ENCODE data around the gene ECT2L. TPM values are rescaled to one million over a fixed set of nuclear protein-coding genes. Genes with fewer than 3 reads are reported as not detected.

ECT2L gene
- total and polyA plus RNA-seq, 2 experiments from 2014 or later, result not detected

- Histone ChIP-seq H3K36me3 (no peaks in the 10 kb centered on the region), H3K27ac (no peak overlapping the region), H3K4me3 (no peak overlapping the region), H3K9me3 (ENCODE audit: low read depth) (no peaks in the 10 kb centered on the region), H3K27me3 (no peaks in the 10 kb centered on the region), H3K4me1 (ENCODE audit: low read depth) (no peaks in the 10 kb centered on the region)
- DNase-seq (ENCODE audit: low read depth in 1 of 2, low spot score in 1 of 2), result peak in 1 of 2 donors; percentile 27
- TF ChIP-seq CTCF (IDR thresholded peaks at IDR 0.05; ENCODE audit: low read depth, low read length), result no peak
These were observed 157.6 kb downstream of the ECT2L start for GRCh38 chr6:138953451-138953850.

Other genes with a start within 250 kb of the ECT2L start
- gene CCDC28A, start 22.3 kb upstream of the ECT2L start, total RNA-seq, result 6.3 and 6.4 TPM in 2 replicates
- gene CCDC28A, start 22.3 kb upstream of the ECT2L start, polyA plus RNA-seq, result 15.2 and 17.9 TPM in 2 replicates
- gene REPS1, start 192.2 kb downstream of the ECT2L start, total RNA-seq, result 43.9 and 49.5 TPM in 2 replicates
- 30.5 and 43.2 TPM in 2 replicates for gene REPS1, start 192.2 kb downstream of the ECT2L start, polyA plus RNA-seq
- gene ABRACL, start 232.7 kb downstream of the ECT2L start, total RNA-seq, result 9.8 and 12.0 TPM in 2 replicates
- gene ABRACL, start 232.7 kb downstream of the ECT2L start, polyA plus RNA-seq, result 33.0 and 37.8 TPM in 2 replicates

Data from cardiac muscle cell (in vitro differentiated cells and primary cell).